SW480 (cell line): ENCODE data around the gene ZNF319.
"Not testable (repeated sequence)": the region's sequence is repeated elsewhere in the genome, so short reads cannot be mapped to it uniquely, and the experiment has no call there.

Source experiments
- DNase-seq: peaks from one replicate; pipeline ENCODE4 v3.0.0-alpha.2; 2016; ENCODE audit warnings: low spot score

Gene ZNF319

GRCh38 chr16:58021661-58022551 lies 21.4 kb upstream of the ZNF319 start:
- DNase-seq: no peak

GRCh38 chr16:58020628-58021521 lies 20.4 kb upstream of the ZNF319 start:
- DNase-seq: no peak

GRCh38 chr16:58019866-58020538 lies 19.5 kb upstream of the ZNF319 start:
- DNase-seq: no peak

- no peak for DNase-seq
Observed at GRCh38 chr16:58018803-58019202, 18.3 kb upstream of the ZNF319 start.

GRCh38 chr16:58016840-58017446 lies 16.5 kb upstream of the ZNF319 start:
- no peak for DNase-seq

- no peak for DNase-seq
Observed at GRCh38 chr16:58013201-58013956, 12.9 kb upstream of the ZNF319 start.

GRCh38 chr16:58012481-58012880 lies 12.0 kb upstream of the ZNF319 start:
- no peak for DNase-seq

- DNase-seq: no peak
Observed at GRCh38 chr16:58011652-58012051, 11.2 kb upstream of the ZNF319 start.

- no peak for DNase-seq
Observed at GRCh38 chr16:58010886-58011285, 10.4 kb upstream of the ZNF319 start.

GRCh38 chr16:58009856-58010416 lies 9.5 kb upstream of the ZNF319 start:
- DNase-seq: no peak

- not testable (repeated sequence) for DNase-seq
Observed at GRCh38 chr16:58004736-58005135, 4.3 kb upstream of the ZNF319 start.

GRCh38 chr16:58002936-58003335 lies 2.5 kb upstream of the ZNF319 start:
- DNase-seq: no peak

GRCh38 chr16:58002416-58002800 lies 1.9 kb upstream of the ZNF319 start:
- no peak for DNase-seq

GRCh38 chr16:58001781-58002415 lies 1.4 kb upstream of the ZNF319 start:
- no peak for DNase-seq

- DNase-seq: peak; percentile 84
Observed at GRCh38 chr16:58000706-58001676, 519 bp upstream of the ZNF319 start, which contains the start of gene USB1. TSS of gene USB1 (plus strand) at chr16:58001407. CDS start at chr16:58001484, 77 bp downstream.

GRCh38 chr16:57999366-57999970 lies 1.0 kb downstream of the ZNF319 start:
- DNase-seq: peak; percentile 25

- no peak for DNase-seq
Observed at GRCh38 chr16:57998992-57999365, 1.5 kb downstream of the ZNF319 start.

GRCh38 chr16:57998486-57998885 lies 2.0 kb downstream of the ZNF319 start:
- DNase-seq: peak; percentile 16
